Right cardiac atrium (tissue), 5 donors: ENCODE measurements around the gene HAUS5. TPM values are rescaled to one million over a fixed set of nuclear protein-coding genes. Genes with fewer than 3 reads are reported as not detected.

Experiments used
- polyA plus RNA-seq: library from polyadenylated mRNA; stranded (reverse); fragments of 200-250 nt; gene quantifications from one replicate; pipeline ENCODE4 v1.2.3, GENCODE V29; 2013
- total RNA-seq, 4 donors: library from RNA; stranded (reverse); fragmentation: NEBNext Ultra II Directional; extraction: Animal tissue kit (Norgen Biotek cat#: 25700); gene quantifications; one replicate each; pipeline ENCODE4 v1.2.1, GENCODE V29; 2021
- donor health status: healthy with polysubstance abuse.
- donor health status: DM: no; HTN: yes; CAD: no.
- donor health status: DM: no; HTN: no; CAD: no.
- donor health status: DM: no; HTN: yes; CAD: no; lungs with severe emphysema.
- donor health status: DM: yes; HTN: yes; CAD: no.

HAUS5 gene
- total and polyA plus RNA-seq, 5 donors: 3.1 to 5.6 (median 4.8) TPM

Other genes starting within 250 kb of the HAUS5 start
- gene GPR42, start 241.7 kb upstream of the HAUS5 start, total RNA-seq: not detected
- gene GPR42, start 241.7 kb upstream of the HAUS5 start, polyA plus RNA-seq: not detected
- gene FFAR2, start 164.5 kb upstream of the HAUS5 start, total RNA-seq: under 1 TPM in 3 of 4 donors, not detected in 1; 0.28 to 0.63 (median 0.44) TPM
- gene FFAR2, start 164.5 kb upstream of the HAUS5 start, polyA plus RNA-seq: 0.11 TPM
- gene KRTDAP, start 122.3 kb upstream of the HAUS5 start, total RNA-seq: not detected
- 0.29 TPM for gene KRTDAP, start 122.3 kb upstream of the HAUS5 start, polyA plus RNA-seq
- gene DMKN, start 99.1 kb upstream of the HAUS5 start, total RNA-seq: 10 to 100 TPM in 3 of 4 donors, 1 to 10 TPM in 1; 9.1 to 23.4 (median 15.7) TPM
- gene DMKN, start 99.1 kb upstream of the HAUS5 start, polyA plus RNA-seq: 22.8 TPM
- not detected for gene SBSN, start 84.4 kb upstream of the HAUS5 start, total RNA-seq
- not detected for gene SBSN, start 84.4 kb upstream of the HAUS5 start, polyA plus RNA-seq
- gene GAPDHS, start 79.3 kb upstream of the HAUS5 start, total RNA-seq: not detected
- gene GAPDHS, start 79.3 kb upstream of the HAUS5 start, polyA plus RNA-seq: not detected
- gene TMEM147, start 67.1 kb upstream of the HAUS5 start, total RNA-seq: 10 to 100 TPM; 77.3 to 94.8 (median 85.0) TPM
- gene TMEM147, start 67.1 kb upstream of the HAUS5 start, polyA plus RNA-seq: 140 TPM
- gene ATP4A, start 49.1 kb upstream of the HAUS5 start, total RNA-seq: not detected
- gene ATP4A, start 49.1 kb upstream of the HAUS5 start, polyA plus RNA-seq: not detected
- gene PMIS2, start 26.6 kb upstream of the HAUS5 start, total RNA-seq: not detected
- not detected for gene PMIS2, start 26.6 kb upstream of the HAUS5 start, polyA plus RNA-seq
- gene RBM42, start 16.3 kb downstream of the HAUS5 start, total RNA-seq: 10 to 100 TPM; 52.0 to 57.9 (median 54.2) TPM
- gene RBM42, start 16.3 kb downstream of the HAUS5 start, polyA plus RNA-seq: 50.9 TPM
- 1 to 10 TPM in 1 of 4 donors, under 1 TPM in 2, not detected in 1; 0.41 to 1.0 (median 0.59) TPM for gene ETV2, start 29.0 kb downstream of the HAUS5 start, total RNA-seq
- gene ETV2, start 29.0 kb downstream of the HAUS5 start, polyA plus RNA-seq: 0.77 TPM
- 1,000 to 10,000 TPM in 3 of 4 donors, 100 to 1,000 TPM in 1; 899 to 1,285 (median 1,111) TPM for gene COX6B1, start 35.6 kb downstream of the HAUS5 start, total RNA-seq
- gene COX6B1, start 35.6 kb downstream of the HAUS5 start, polyA plus RNA-seq: 3,084 TPM
- not detected for gene UPK1A, start 53.8 kb downstream of the HAUS5 start, total RNA-seq
- gene UPK1A, start 53.8 kb downstream of the HAUS5 start, polyA plus RNA-seq: not detected
- gene ZBTB32, start 91.8 kb downstream of the HAUS5 start, total RNA-seq: not detected
- not detected for gene ZBTB32, start 91.8 kb downstream of the HAUS5 start, polyA plus RNA-seq
- gene KMT2B, start 105.3 kb downstream of the HAUS5 start, total RNA-seq: 10 to 100 TPM; 14.7 to 19.1 (median 17.8) TPM
- 13.8 TPM for gene KMT2B, start 105.3 kb downstream of the HAUS5 start, polyA plus RNA-seq
- 1 to 10 TPM; 1.8 to 6.3 (median 4.4) TPM for gene IGFLR1, start 129.7 kb downstream of the HAUS5 start, total RNA-seq
- gene IGFLR1, start 129.7 kb downstream of the HAUS5 start, polyA plus RNA-seq: 4.7 TPM
- 10 to 100 TPM; 19.6 to 31.3 (median 22.8) TPM for gene U2AF1L4, start 132.7 kb downstream of the HAUS5 start, total RNA-seq
- 32.3 TPM for gene U2AF1L4, start 132.7 kb downstream of the HAUS5 start, polyA plus RNA-seq
- 10 to 100 TPM; 40.0 to 50.4 (median 43.8) TPM for gene PSENEN, start 132.9 kb downstream of the HAUS5 start, total RNA-seq
- gene PSENEN, start 132.9 kb downstream of the HAUS5 start, polyA plus RNA-seq: 69.7 TPM
- gene LIN37, start 135.8 kb downstream of the HAUS5 start, total RNA-seq: 10 to 100 TPM in 2 of 4 donors, 1 to 10 TPM in 2; 8.2 to 14.6 (median 10.3) TPM
- gene LIN37, start 135.8 kb downstream of the HAUS5 start, polyA plus RNA-seq: 17.9 TPM
- 100 to 1,000 TPM; 107 to 207 (median 148) TPM for gene HSPB6, start 144.3 kb downstream of the HAUS5 start, total RNA-seq
- gene HSPB6, start 144.3 kb downstream of the HAUS5 start, polyA plus RNA-seq: 209 TPM
- gene PROSER3, start 145.4 kb downstream of the HAUS5 start, total RNA-seq: 10 to 100 TPM in 1 of 4 donors, 1 to 10 TPM in 3; 5.6 to 10.3 (median 7.4) TPM
- gene PROSER3, start 145.4 kb downstream of the HAUS5 start, polyA plus RNA-seq: 6.4 TPM
- gene ARHGAP33, start 162.8 kb downstream of the HAUS5 start, total RNA-seq: 10 to 100 TPM in 1 of 4 donors, 1 to 10 TPM in 3; 1.5 to 11.8 (median 4.9) TPM
- 4.3 TPM for gene ARHGAP33, start 162.8 kb downstream of the HAUS5 start, polyA plus RNA-seq
- gene PRODH2, start 200.1 kb downstream of the HAUS5 start, total RNA-seq: not detected
- not detected for gene PRODH2, start 200.1 kb downstream of the HAUS5 start, polyA plus RNA-seq
- not detected for gene NPHS1, start 239.8 kb downstream of the HAUS5 start, total RNA-seq
- gene NPHS1, start 239.8 kb downstream of the HAUS5 start, polyA plus RNA-seq: not detected
- not detected for gene KIRREL2, start 244.2 kb downstream of the HAUS5 start, total RNA-seq
- gene KIRREL2, start 244.2 kb downstream of the HAUS5 start, polyA plus RNA-seq: not detected